K562 (cell line): ENCODE data around the gene OLIG2. TPM values are rescaled to one million over a fixed set of nuclear protein-coding genes. Genes with fewer than 3 reads are reported as not detected.

Experiments used
- ATAC-seq: fragments of 200-7000 bp; cut with Tn5 transposase; 3 replicates; pipeline ENCODE4 v1.9.1; 2020; ENCODE audit warnings: moderate library complexity
- BruUV-seq: library from RNA; stranded (reverse); fragments of 400-500 nt; replicated peaks from 2 replicates; lab custom pipeline; 2021; lab: Mats Ljungman, UMichigan
- CTCF ChIA-PET: fragments of 300-600 bp; formaldehyde crosslinking; extraction: SDS; loops from one replicate; lab custom pipeline; 2021; ENCODE audit warnings: low intra/inter-chr PET ratio; lab: Yijun Ruan, JAX
- POLR2A ChIA-PET: fragments of 300-600, 350-650 bp; sonication (Branson Sonifier 250); formaldehyde crosslinking; extraction: SDS; loops from one replicate; lab custom pipeline; 2021; ENCODE audit warnings: antibody characterized with exemption, inconsistent platforms; lab: Yijun Ruan, JAX
- DNase-seq, 4 experiments: peaks; one replicate each; pipeline versions ENCODE4 v3.0.0 to v3.0.0-alpha.2; 2011 to 2018; ENCODE audit warnings: low spot score in 3 of 4, mixed read lengths in 3 of 4; ENCODE audit errors: extremely low read depth in 1 of 4
- FAIRE-seq: peaks from 2 replicates; lab custom pipeline; 2011; peaks lifted over from hg19 to GRCh38; lab: Jason Lieb, UNC
- H2AFZ ChIP-seq: 2 replicates; pipeline ENCODE4 v1.6.0; 2011; ENCODE audit warnings: low read depth, low read length, control low read depth, inconsistent platforms
- H3K27ac ChIP-seq: fragments of 200-600 bp; 3 replicates; pipeline ENCODE4 v1.8.0; 2011; ENCODE audit warnings: low read depth, mild to moderate bottlenecking, control low read depth, inconsistent platforms, low read length, moderate library complexity, mixed read lengths; ENCODE audit errors: extremely low read depth
- H3K27me3 ChIP-seq, 2 experiments: fragments of 300-600 bp in 1 of 2; 2 replicates in 1 of 2; 3 replicates in 1 of 2; pipeline versions ENCODE4 v1.6.0 to v1.8.0; 2011; ENCODE audit warnings: inconsistent platforms in 2 of 2, low read length in 2 of 2, mild to moderate bottlenecking in 1 of 2, mixed read lengths in 1 of 2, moderate library complexity in 1 of 2; ENCODE audit not compliant: control insufficient read depth in 2 of 2, insufficient read depth in 2 of 2
- H3K36me3 ChIP-seq: fragments of 300-600 bp; 3 replicates; pipeline ENCODE4 v1.8.0; 2011; ENCODE audit warnings: mild to moderate bottlenecking, low read length, inconsistent platforms; ENCODE audit not compliant: control insufficient read depth, insufficient read depth
- H3K4me1 ChIP-seq, 2 experiments: fragments of 200-600 bp in 1 of 2; replicated peaks in 1 of 2; 2 replicates in 1 of 2; 3 replicates in 1 of 2; pipeline versions ENCODE4 v1.5.1 to v1.8.0; 2011; ENCODE audit warnings: inconsistent platforms in 2 of 2, low read length in 2 of 2, mild to moderate bottlenecking in 1 of 2, mixed read lengths in 1 of 2, moderate library complexity in 1 of 2; ENCODE audit not compliant: control insufficient read depth in 2 of 2, insufficient read depth in 2 of 2
- H3K4me2 ChIP-seq: 2 replicates; pipeline ENCODE4 v1.6.1; 2011; ENCODE audit warnings: low read length, control low read depth, inconsistent platforms, mixed read lengths; ENCODE audit not compliant: insufficient read depth
- H3K4me3 ChIP-seq: fragments of 200-600 bp; sonication (generic), shearing (Covaris generic); 2 replicates; pipeline ENCODE4 v1.5.1; 2016; ENCODE audit warnings: control low read depth, inconsistent platforms
- H3K79me2 ChIP-seq: fragments of 200-600 bp; 3 replicates; pipeline ENCODE4 v1.8.0; 2011; ENCODE audit warnings: low read length, inconsistent platforms; ENCODE audit not compliant: control insufficient read depth, insufficient read depth
- H3K9ac ChIP-seq, 2 experiments: 2 replicates each; pipeline versions ENCODE4 v1.6.0 to v1.6.1; 2011; ENCODE audit warnings: low read depth in 2 of 2, low read length in 2 of 2, control low read depth in 1 of 2, inconsistent platforms in 1 of 2, mild to moderate bottlenecking in 1 of 2, mixed read lengths in 1 of 2; ENCODE audit not compliant: insufficient read depth in 1 of 2
- H3K9me1 ChIP-seq: one replicate; pipeline ENCODE4 v1.6.0; 2011; ENCODE audit warnings: inconsistent platforms, mild to moderate bottlenecking, low read length, moderate library complexity; ENCODE audit not compliant: control insufficient read depth, insufficient read depth
- H3K9me3 ChIP-seq: replicated peaks from 2 replicates; pipeline ENCODE4 v1.5.1; 2011; ENCODE audit warnings: low read depth, low read length, inconsistent platforms; ENCODE audit not compliant: control insufficient read depth, insufficient read depth
- H4K20me1 ChIP-seq: replicated peaks from 2 replicates; pipeline ENCODE4 v1.6.1; 2011; ENCODE audit warnings: low read length, inconsistent platforms, mixed read lengths; ENCODE audit not compliant: control insufficient read depth, insufficient read depth
- ARHGAP35 ChIP-seq: fragments of 450-650 bp; IDR thresholded peaks from 2 replicates; pipeline ENCODE4 v1.6.1; 2018; ENCODE audit not compliant: partially characterized antibody
- BRD4 ChIP-seq: fragments of 200-600 bp; sonication (generic); IDR thresholded peaks from 2 replicates; pipeline ENCODE4 v1.6.1; 2017; ENCODE audit warnings: inconsistent platforms
- CBFB ChIP-seq: sonication (generic); formaldehyde crosslinking; IDR thresholded peaks from 2 replicates; pipeline ENCODE4 v1.4.0; 2020; ENCODE audit warnings: mild to moderate bottlenecking, missing genetic modification reagents
- ETS2 ChIP-seq: IDR thresholded peaks from 2 replicates; pipeline ENCODE4 v1.6.1; 2016; ENCODE audit warnings: borderline replicate concordance, missing genetic modification characterization, mild to moderate bottlenecking, moderate library complexity, missing compliant biosample characterization; ENCODE audit not compliant: poor library complexity, severe bottlenecking
- HIVEP1 ChIP-seq: fragments of 250-450 bp; sonication (Bioruptor Pico); IDR thresholded peaks from 2 replicates; pipeline ENCODE4 v1.4.0; 2020; ENCODE audit warnings: mild to moderate bottlenecking
- HMG20A ChIP-seq: fragments of 450-650 bp; formaldehyde crosslinking; conservative IDR thresholded peaks from 2 replicates; pipeline ENCODE4 v1.4.0; 2020; ENCODE audit warnings: mild to moderate bottlenecking, mixed read lengths
- SRSF3 ChIP-seq: fragments of 200-400 bp; formaldehyde crosslinking; IDR thresholded peaks from 2 replicates; pipeline ENCODE4 v1.6.1; 2016; ENCODE audit warnings: mild to moderate bottlenecking, low read length, moderate library complexity; ENCODE audit not compliant: insufficient read depth
- ZEB2 ChIP-seq: fragments of 450-650 bp; IDR thresholded peaks from 2 replicates; pipeline ENCODE4 v1.6.1; 2016
- ZFPM2 ChIP-seq: fragments of 250-450 bp; sonication (Bioruptor Pico); IDR thresholded peaks from 2 replicates; pipeline ENCODE4 v1.5.1; 2022; ENCODE audit warnings: mild to moderate bottlenecking
- ZNF561 ChIP-seq: fragments of 450-650 bp; formaldehyde crosslinking; conservative IDR thresholded peaks from 2 replicates; pipeline ENCODE4 v1.4.0; 2020; ENCODE audit warnings: mild to moderate bottlenecking, moderate library complexity
- ZNF778 ChIP-seq: fragments of 450-650 bp; formaldehyde crosslinking; IDR thresholded peaks from 2 replicates; pipeline ENCODE4 v1.4.0; 2020; ENCODE audit warnings: mild to moderate bottlenecking, moderate library complexity
- WGBS: fragments of 100-300 bp; shearing (Covaris generic); methylation state at CpG from one replicate; pipeline ENCODE4 v1.1.6; 2016; ENCODE audit warnings: low coverage, mixed read lengths; ENCODE audit not compliant: insufficient coverage; ENCODE audit errors: missing lambda C conversion rate; 5-methylcytosine and 5-hydroxymethylcytosine counted together
- in situ Hi-C: fragments of 300-500 bp; cut with MboI; formaldehyde crosslinking; loops from 4 replicates; pipeline ENCODE4 v1.15.0; 2018; ENCODE audit warnings: inconsistent platforms, mixed read lengths
- intact Hi-C: fragments of 100-400 bp; cut with micrococcal nuclease; formaldehyde crosslinking; loops from 2 replicates; pipeline ENCODE4 v1.14.2; 2022
- polyA plus RNA-seq, 8 experiments: library from polyadenylated mRNA; depleted of rRNA in 4 of 8; stranded (reverse) in 5 of 8; unstranded in 3 of 8; fragments of >200 nt; fragmentation: Nextera tagmentation in 2 of 8; fragmentation: Illumina TruSeq in 1 of 8; extraction: Ambion mirVana in 2 of 8; extraction: Trizol in 1 of 8; gene quantifications; 2 replicates each; pipeline versions ENCODE4 v1.2.1 to v1.2.3, GENCODE V29; 2011 to 2014; ENCODE audit warnings: inconsistent platforms in 1 of 8, missing spikeins in 1 of 8
- total RNA-seq, 7 experiments: library from RNA; depleted of rRNA in 6 of 7; stranded (reverse); fragments of >200 nt in 6 of 7; fragmentation: Illumina TruSeq in 2 of 7; extraction: Trizol in 2 of 7; gene quantifications; 2 replicates each; pipeline versions ENCODE4 v1.2.1 to v1.2.3, GENCODE V29; 2011 to 2021; ENCODE audit warnings: low replicate concordance in 1 of 7
- TF ChIP-seq, protein P1 (sequence below): fragments of 450-650 bp; IDR thresholded peaks from one replicate; pipeline ENCODE4 v1.6.1; 2018; ENCODE audit warnings: mild to moderate bottlenecking, moderate library complexity; ENCODE audit not compliant: partially characterized antibody
- TF ChIP-seq, protein P2 (sequence below): fragments of 250-450 bp; sonication (Bioruptor Pico); IDR thresholded peaks from 2 replicates; pipeline ENCODE4 v1.4.0; 2020; ENCODE audit warnings: mild to moderate bottlenecking, moderate library complexity
- TF ChIP-seq, protein P3 (sequence below): fragments of 250-450 bp; sonication (Bioruptor Pico); IDR thresholded peaks from 2 replicates; pipeline ENCODE4 v1.4.0; 2020; ENCODE audit warnings: mild to moderate bottlenecking, moderate library complexity, borderline replicate concordance

OLIG2 gene
- total and polyA plus RNA-seq, 9 of the 15 experiments (the other 6 are each of a cell fraction or from before 2014, with no cell fraction given), result not detected

DNA sequence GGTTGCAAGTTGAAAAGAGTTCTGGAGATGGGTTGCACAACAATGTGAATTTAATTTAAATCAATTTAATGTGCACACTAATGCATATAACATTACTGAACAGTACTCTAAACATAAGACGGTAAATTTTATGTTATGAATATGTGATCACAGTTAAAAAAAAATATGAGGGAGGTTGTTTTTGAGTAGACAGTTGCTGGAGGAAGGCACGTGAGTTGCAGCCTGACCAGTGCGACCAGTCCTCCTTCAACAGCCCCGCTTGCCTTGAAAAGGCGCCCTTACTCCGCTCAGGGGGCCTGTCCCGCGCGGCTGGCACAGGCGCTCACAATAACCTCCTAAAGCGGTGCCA lies 43.9 kb downstream of the OLIG2 start:
- no peaks in the 10 kb centered on the region for H3K79me2 ChIP-seq
- DNase-seq, result no peak
- peaks cover 0 to 22% of the 10 kb centered on the region in 2 experiments; a peak in 2 of 5 replicates for H3K4me1 ChIP-seq
- ChIA-PET CTCF (no interaction called here), POLR2A (no interaction called here)
- no peak overlapping the region for H3K27ac ChIP-seq
- ATAC-seq, result no peak
- H3K9me3 ChIP-seq, result 0 out of 2 replicates have a peak, but pooled peaks cover 1% of the 10 kb centered on the region
- H4K20me1 ChIP-seq, result no peaks in the 10 kb centered on the region
- in situ Hi-C loops, result no loop called here
- peaks cover 35 to 42% of the 10 kb centered on the region in 2 experiments for H3K27me3 ChIP-seq
- no peak overlapping the region for H3K4me3 ChIP-seq
- FAIRE-seq, result no peak
- no TSS peak for BruUV-seq
- H3K36me3 ChIP-seq, result no peaks in the 10 kb centered on the region
- H2AFZ ChIP-seq, result no peak overlapping the region
- no peak overlapping the region for H3K4me2 ChIP-seq
- H3K9ac ChIP-seq, result no peak overlapping the region
- H3K9me1 ChIP-seq, result no peaks in the 10 kb centered on the region
- 31% methylated on average over 10 of the region's 11 CpGs for whole genome bisulfite sequencing
- intact Hi-C loops, result no loop called here
- TF ChIP-seq SRSF3 (no peak), BRD4 (no peak), ZNF561 (no peak), CBFB (CRISPR knock-in tag) (no peak), ZFPM2 (CRISPR knock-in tag) (no peak), ZEB2 (no peak), ZNF778 (no peak), ETS2 (no peak), HIVEP1 (CRISPR knock-in tag) (no peak), ARHGAP35 (no peak), HMG20A (CRISPR knock-in tag) (no peak)
- TF ChIP-seq, protein P1, sequence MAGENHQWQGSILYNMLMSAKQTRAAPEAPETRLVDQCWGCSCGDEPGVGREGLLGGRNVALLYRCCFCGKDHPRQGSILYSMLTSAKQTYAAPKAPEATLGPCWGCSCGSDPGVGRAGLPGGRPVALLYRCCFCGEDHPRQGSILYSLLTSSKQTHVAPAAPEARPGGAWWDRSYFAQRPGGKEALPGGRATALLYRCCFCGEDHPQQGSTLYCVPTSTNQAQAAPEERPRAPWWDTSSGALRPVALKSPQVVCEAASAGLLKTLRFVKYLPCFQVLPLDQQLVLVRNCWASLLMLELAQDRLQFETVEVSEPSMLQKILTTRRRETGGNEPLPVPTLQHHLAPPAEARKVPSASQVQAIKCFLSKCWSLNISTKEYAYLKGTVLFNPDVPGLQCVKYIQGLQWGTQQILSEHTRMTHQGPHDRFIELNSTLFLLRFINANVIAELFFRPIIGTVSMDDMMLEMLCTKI, result no peak
- TF ChIP-seq, protein P2, sequence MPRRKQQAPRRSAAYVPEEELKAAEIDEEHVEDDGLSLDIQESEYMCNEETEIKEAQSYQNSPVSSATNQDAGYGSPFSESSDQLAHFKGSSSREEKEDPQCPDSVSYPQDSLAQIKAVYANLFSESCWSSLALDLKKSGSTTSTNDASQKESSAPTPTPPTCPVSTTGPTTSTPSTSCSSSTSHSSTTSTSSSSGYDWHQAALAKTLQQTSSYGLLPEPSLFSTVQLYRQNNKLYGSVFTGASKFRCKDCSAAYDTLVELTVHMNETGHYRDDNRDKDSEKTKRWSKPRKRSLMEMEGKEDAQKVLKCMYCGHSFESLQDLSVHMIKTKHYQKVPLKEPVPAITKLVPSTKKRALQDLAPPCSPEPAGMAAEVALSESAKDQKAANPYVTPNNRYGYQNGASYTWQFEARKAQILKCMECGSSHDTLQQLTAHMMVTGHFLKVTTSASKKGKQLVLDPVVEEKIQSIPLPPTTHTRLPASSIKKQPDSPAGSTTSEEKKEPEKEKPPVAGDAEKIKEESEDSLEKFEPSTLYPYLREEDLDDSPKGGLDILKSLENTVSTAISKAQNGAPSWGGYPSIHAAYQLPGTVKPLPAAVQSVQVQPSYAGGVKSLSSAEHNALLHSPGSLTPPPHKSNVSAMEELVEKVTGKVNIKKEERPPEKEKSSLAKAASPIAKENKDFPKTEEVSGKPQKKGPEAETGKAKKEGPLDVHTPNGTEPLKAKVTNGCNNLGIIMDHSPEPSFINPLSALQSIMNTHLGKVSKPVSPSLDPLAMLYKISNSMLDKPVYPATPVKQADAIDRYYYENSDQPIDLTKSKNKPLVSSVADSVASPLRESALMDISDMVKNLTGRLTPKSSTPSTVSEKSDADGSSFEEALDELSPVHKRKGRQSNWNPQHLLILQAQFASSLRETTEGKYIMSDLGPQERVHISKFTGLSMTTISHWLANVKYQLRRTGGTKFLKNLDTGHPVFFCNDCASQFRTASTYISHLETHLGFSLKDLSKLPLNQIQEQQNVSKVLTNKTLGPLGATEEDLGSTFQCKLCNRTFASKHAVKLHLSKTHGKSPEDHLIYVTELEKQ (CRISPR knock-in tag), result no peak
- TF ChIP-seq, protein P3, sequence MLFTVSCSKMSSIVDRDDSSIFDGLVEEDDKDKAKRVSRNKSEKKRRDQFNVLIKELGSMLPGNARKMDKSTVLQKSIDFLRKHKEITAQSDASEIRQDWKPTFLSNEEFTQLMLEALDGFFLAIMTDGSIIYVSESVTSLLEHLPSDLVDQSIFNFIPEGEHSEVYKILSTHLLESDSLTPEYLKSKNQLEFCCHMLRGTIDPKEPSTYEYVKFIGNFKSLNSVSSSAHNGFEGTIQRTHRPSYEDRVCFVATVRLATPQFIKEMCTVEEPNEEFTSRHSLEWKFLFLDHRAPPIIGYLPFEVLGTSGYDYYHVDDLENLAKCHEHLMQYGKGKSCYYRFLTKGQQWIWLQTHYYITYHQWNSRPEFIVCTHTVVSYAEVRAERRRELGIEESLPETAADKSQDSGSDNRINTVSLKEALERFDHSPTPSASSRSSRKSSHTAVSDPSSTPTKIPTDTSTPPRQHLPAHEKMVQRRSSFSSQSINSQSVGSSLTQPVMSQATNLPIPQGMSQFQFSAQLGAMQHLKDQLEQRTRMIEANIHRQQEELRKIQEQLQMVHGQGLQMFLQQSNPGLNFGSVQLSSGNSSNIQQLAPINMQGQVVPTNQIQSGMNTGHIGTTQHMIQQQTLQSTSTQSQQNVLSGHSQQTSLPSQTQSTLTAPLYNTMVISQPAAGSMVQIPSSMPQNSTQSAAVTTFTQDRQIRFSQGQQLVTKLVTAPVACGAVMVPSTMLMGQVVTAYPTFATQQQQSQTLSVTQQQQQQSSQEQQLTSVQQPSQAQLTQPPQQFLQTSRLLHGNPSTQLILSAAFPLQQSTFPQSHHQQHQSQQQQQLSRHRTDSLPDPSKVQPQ, result no peak
